ENCODE measurements around the gene ABHD5.

Gene ABHD5

GRCh38 chr3:43733459-43734384 is 43.0 kb downstream of the ABHD5 start:
- no peak overlapping the region for H3K4me3 ChIP-seq (ENCODE audit: low read length)
- DNase-seq (ENCODE audit: low read depth) = peak; percentile 32
- TF ChIP-seq CTCF (conservative IDR thresholded peaks at IDR 0.05; ENCODE audit: low read depth, low read length) = no peak

- DNase-seq (ENCODE audit: low read depth) = no peak
- TF ChIP-seq CTCF (conservative IDR thresholded peaks at IDR 0.05; ENCODE audit: low read depth, low read length) = no peak
- no peak overlapping the region for H3K4me3 ChIP-seq (ENCODE audit: low read length)
These were observed 43.9 kb downstream of the ABHD5 start for GRCh38 chr3:43734685-43735084.

- no peak for TF ChIP-seq CTCF (conservative IDR thresholded peaks at IDR 0.05; ENCODE audit: low read depth, low read length)
- DNase-seq (ENCODE audit: low read depth) = no peak
- no peak overlapping the region for H3K4me3 ChIP-seq (ENCODE audit: low read length)
These were observed 44.9 kb downstream of the ABHD5 start for GRCh38 chr3:43735618-43736017.

GRCh38 chr3:43736558-43737440 is 46.1 kb downstream of the ABHD5 start:
- H3K4me3 ChIP-seq (ENCODE audit: low read length) = no peak overlapping the region
- no peak for DNase-seq (ENCODE audit: low read depth)
- TF ChIP-seq CTCF (conservative IDR thresholded peaks at IDR 0.05; ENCODE audit: low read depth, low read length) = no peak

GRCh38 chr3:43738305-43738704 is 47.6 kb downstream of the ABHD5 start:
- no peak for TF ChIP-seq CTCF (conservative IDR thresholded peaks at IDR 0.05; ENCODE audit: low read depth, low read length)
- DNase-seq (ENCODE audit: low read depth) = no peak
- H3K4me3 ChIP-seq (ENCODE audit: low read length) = no peak overlapping the region

GRCh38 chr3:43742920-43743319 is 52.2 kb downstream of the ABHD5 start:
- DNase-seq (ENCODE audit: low read depth) = no peak
- H3K4me3 ChIP-seq (ENCODE audit: low read length) = no peak overlapping the region
- peak; percentile 20 for TF ChIP-seq CTCF (conservative IDR thresholded peaks at IDR 0.05; ENCODE audit: low read depth, low read length)
